Mucosa of rectum (tissue), 2 donors: ENCODE measurements around the gene TNFRSF18.
A peak's percentile ranks its signal among the peaks of the same experiment; 100 is the strongest.

Source experiments
- H3K27ac ChIP-seq, 2 donors: one replicate each; pipeline ENCODE4 v1.7.0; 2013; ENCODE audit warnings: inconsistent platforms in 2 of 2, low read depth in 2 of 2, low read length in 2 of 2
- H3K27me3 ChIP-seq, 2 donors: one replicate each; pipeline ENCODE4 v1.7.0; 2013; ENCODE audit warnings: low read length in 2 of 2; ENCODE audit not compliant: control insufficient read depth in 2 of 2, insufficient read depth in 2 of 2
- H3K36me3 ChIP-seq, 2 donors: one replicate each; pipeline ENCODE4 v1.7.0; 2013; ENCODE audit warnings: low read length in 2 of 2; ENCODE audit not compliant: control insufficient read depth in 2 of 2, insufficient read depth in 2 of 2
- H3K4me1 ChIP-seq, 2 donors: one replicate each; pipeline ENCODE4 v1.7.0; 2013; ENCODE audit warnings: low read length in 2 of 2, mild to moderate bottlenecking in 1 of 2; ENCODE audit not compliant: control insufficient read depth in 2 of 2, insufficient read depth in 2 of 2
- H3K4me3 ChIP-seq, 2 donors: one replicate each; pipeline ENCODE4 v1.7.0; 2013; ENCODE audit warnings: low read length in 2 of 2
- H3K9ac ChIP-seq, 2 donors: one replicate each; pipeline ENCODE4 v1.7.0; 2013; ENCODE audit warnings: low read length in 2 of 2, low read depth in 1 of 2, mild to moderate bottlenecking in 1 of 2
- H3K9me3 ChIP-seq, 2 donors: one replicate each; pipeline ENCODE4 v1.7.0; 2013; ENCODE audit warnings: low read length in 2 of 2; ENCODE audit not compliant: control insufficient read depth in 2 of 2
- donor health status: healthy.
- donor health status: Normal muscosa, but diverticular disease.

TNFRSF18 gene

DNA sequence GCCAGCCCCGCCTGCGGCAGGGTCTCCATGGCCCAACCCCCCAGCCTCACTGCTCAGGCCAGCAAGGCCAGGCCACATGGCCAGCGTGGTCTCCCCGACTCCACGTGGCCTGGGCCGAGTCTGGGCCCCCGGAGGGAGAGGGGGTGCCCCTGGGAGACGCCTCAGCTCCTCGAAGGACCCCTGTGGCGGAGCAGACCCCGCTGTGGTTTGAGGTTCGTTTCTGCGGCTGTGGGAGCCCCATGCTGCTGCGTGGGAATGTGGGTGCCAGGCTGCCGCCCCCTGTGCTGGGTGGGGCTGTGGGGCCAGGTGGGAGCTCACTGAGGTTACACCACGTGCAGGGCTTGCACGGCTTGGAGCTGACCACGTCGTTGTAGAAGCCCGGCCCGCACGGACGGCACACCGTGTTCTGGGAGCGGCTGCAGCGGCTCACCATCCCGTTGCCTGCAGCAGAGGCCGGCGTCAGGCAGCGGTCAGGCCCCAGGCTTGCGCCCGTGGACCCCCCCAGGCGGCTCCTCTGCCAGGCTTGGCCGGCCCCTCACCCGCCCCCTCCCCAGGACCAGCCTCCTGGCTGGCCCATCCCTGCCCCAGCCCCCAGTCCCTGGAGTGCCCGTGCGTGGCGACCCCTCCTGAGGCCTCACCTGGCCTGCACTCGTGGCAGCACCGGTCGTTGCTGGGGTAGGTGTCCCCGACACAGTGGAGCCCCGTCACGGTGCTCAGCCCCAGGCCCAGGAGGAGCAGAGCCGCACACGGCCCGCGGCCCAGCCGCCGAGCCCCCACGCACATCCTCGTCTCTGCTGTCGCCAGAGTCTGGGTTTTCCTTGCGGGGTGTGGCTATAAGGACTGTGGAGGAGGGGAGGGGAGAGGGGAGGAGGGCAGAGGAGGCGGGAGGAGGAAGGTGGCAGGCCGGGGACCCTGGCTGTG, 7.2 kb upstream of the TNFRSF18 start, which contains the start of gene TNFRSF4:
Gene TNFRSF4, minus strand, starts transcription at position 809 of the 921 bp plus-strand sequence. Its CDS starts 26 bp downstream, at position 783.
- Histone ChIP-seq H3K4me1 (peaks cover 3 to 5% of the 10 kb centered on the region in 2 donors), H3K4me3 (peak within 1 kb of the TSS in 1 of 2 donors; percentile 13), H3K27me3 (peaks cover 2 to 10% of the 10 kb centered on the region in 2 donors), H3K9me3 (no peaks in the 10 kb centered on the region), H3K27ac (peak within 1 kb of the TSS in 1 of 2 donors; percentile 48), H3K36me3 (peaks cover 15 to 20% of the 10 kb centered on the region in 2 donors), H3K9ac (no peak within 1 kb of the TSS)

DNA sequence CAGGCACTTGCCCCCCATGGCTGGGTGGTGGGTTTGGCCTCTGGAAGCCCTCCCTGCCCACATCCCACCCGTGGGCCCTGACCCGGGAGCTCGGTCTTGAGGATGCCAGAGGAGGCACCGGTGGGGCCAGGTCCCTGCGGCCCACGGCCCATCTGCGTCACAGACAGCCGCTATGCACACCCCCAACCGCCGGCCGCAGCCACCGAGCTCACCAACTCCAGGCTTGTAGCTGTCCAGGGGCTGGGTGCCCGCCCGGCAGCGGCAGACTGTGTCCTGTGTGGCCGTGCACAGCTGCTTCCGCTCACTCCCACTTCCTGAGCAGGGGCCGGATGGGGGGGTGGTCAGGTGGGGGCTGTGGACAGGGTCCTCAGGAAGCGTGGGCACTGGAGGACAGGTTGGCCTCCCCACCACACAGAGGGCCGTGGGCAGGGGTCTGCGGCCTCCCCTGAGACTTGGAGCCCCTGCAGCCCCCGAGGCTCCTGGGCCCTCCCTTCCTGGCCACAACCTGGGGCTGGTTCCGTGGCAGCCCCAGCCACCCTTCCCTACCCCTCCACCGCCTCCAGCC, 6.5 kb upstream of the TNFRSF18 start:
- Histone ChIP-seq H3K9ac (peak overlapping the region in 1 of 2 donors; percentile 26), H3K27me3 (peaks cover 2 to 13% of the 10 kb centered on the region in 2 donors), H3K9me3 (no peaks in the 10 kb centered on the region), H3K4me3 (peak overlapping the region; percentile 13 to 16), H3K36me3 (peaks cover 8 to 12% of the 10 kb centered on the region in 2 donors), H3K27ac (peak overlapping the region; percentile 29 to 48), H3K4me1 (peaks cover 8 to 10% of the 10 kb centered on the region in 2 donors)

DNA sequence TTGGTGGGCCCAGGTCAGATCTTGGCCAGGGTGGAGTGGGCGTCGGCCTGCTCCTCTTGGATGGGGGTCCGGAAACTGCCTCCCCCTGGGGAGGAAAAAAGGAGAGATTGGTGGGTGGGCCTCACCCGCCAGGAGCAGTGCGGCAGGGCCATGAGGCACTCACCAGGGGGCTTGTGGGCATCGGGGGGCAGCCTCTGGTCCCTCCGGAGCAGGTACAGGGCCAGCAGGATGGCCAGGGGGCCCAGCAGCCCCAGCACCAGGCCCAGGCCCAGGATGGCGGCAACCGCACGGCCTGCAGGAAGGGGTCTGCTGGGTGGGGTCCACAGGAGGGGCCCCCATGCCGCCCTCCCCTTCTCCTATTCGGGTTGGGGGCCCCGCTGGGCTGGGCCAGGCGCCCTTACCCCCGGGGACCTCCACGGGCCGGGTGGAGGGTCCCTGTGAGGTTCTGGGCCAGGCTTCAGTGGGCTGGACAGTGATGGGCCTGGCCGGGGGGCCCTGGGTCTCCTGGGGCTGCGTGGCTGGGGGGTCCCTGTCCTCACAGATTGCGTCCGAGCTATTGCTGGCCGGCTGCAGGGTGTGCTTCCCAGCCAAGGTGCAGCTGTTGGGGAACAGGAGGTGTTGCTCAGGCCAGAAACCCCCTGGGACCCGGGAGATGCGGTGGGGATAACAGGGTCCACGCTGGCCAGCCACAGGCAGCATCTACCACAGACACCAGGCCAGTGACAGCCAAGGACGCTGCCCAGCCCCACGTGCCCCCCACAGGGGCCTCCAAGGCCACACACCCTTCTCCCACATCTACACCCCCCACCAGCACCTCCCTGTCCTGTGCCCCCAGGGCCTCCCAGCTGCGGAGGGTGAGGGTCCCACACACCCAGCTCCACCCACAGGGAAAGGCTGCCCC, 5.4 kb upstream of the TNFRSF18 start:
- H3K4me1 ChIP-seq, result peaks cover 8 to 10% of the 10 kb centered on the region in 2 donors
- H3K27me3 ChIP-seq, result peaks cover 5 to 18% of the 10 kb centered on the region in 2 donors
- H3K36me3 ChIP-seq, result peaks cover 3 to 6% of the 10 kb centered on the region in 2 donors
- no peak overlapping the region for H3K4me3 ChIP-seq
- H3K9me3 ChIP-seq, result no peaks in the 10 kb centered on the region
- no peak overlapping the region for H3K9ac ChIP-seq
- no peak overlapping the region for H3K27ac ChIP-seq

DNA sequence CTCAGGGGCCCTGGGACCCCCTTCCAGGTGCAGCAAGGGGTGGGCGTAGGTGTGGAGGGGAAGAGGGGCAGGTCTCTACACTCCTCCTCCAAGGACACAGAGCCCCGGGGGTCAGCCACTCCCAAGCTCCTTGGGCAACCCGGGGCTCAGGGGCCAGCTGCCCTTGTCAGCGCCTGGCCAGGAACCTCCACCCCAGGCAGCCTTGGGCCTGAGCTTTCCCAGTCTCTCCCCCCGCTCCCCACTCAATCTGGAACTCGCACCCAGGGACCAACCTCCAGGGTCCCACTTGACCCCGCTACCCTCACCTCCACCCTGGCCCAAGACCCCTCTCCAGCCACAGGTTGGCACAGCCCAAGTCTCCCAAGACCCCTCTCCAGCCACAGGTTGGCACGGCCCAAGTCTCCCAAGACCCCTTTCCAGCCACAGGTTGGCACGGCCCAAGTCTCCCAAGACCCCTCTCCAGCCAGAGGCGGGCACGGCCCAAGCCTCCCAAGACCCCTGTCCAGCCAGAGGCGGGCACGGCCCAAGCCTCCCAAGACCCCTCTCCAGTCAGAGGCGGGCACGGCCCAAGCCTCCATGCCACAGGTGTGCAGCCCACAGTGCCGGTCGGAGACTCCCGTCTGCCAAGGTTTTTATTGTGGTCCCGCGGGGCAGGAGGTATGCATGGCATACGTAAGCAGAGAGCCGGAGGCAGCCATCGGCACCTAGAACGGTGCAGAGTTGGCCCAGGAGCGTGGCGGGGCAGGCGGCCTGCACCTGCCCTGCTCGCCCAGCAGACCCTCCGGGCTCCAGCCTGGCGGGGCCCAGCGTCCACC, 4.5 kb upstream of the TNFRSF18 start:
- Histone ChIP-seq H3K9me3 (no peaks in the 10 kb centered on the region), H3K4me1 (peaks cover 12 to 14% of the 10 kb centered on the region in 2 donors), H3K4me3 (no peak overlapping the region), H3K36me3 (no peaks in the 10 kb centered on the region), H3K27me3 (peaks cover 9 to 26% of the 10 kb centered on the region in 2 donors), H3K9ac (no peak overlapping the region), H3K27ac (no peak overlapping the region)

DNA sequence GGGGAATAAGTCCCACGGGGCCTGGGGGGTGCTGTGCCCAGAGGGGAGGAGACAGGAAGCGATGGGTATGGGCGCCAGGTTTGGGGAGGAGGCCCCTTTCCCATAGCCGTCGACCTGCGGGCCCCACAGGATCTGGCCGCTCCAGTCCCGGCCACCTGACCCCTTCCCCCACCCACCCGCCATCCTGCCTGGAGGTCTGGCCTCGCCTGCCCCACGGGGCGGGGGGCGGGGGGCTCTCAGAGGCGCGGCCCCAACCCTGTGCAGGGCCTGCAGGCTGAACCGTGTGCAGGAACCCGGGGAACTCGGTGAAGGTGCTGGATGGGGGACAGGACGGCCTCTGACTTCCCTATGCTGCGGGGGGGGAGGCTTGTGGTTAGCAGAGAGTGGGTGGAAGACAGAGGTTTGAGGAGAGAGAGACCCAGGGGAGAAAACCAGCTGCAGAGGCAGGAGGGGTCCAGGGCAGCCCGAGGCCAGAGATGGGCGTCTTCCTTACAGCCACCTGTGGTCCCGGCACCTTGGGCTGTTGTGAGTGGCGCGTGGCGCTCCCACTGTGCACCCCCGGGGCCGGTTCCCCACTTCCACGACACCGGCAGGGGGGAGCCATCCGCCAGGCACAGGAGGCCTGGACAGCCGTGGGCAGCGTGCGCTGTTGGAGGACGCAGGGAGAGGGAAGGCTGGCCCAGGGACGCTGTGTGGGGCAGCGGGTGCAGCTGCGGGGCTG, 2.5 kb upstream of the TNFRSF18 start:
- H3K4me1 ChIP-seq, result peaks cover 14 to 16% of the 10 kb centered on the region in 2 donors
- H3K36me3 ChIP-seq, result no peaks in the 10 kb centered on the region
- H3K4me3 ChIP-seq, result peak overlapping the region in 1 of 2 donors; percentile 30
- peak overlapping the region in 1 of 2 donors; percentile 65 for H3K9ac ChIP-seq
- H3K27me3 ChIP-seq, result peaks cover 14 to 38% of the 10 kb centered on the region in 2 donors
- H3K9me3 ChIP-seq, result no peaks in the 10 kb centered on the region
- peak overlapping the region; percentile 37 to 74 for H3K27ac ChIP-seq

DNA sequence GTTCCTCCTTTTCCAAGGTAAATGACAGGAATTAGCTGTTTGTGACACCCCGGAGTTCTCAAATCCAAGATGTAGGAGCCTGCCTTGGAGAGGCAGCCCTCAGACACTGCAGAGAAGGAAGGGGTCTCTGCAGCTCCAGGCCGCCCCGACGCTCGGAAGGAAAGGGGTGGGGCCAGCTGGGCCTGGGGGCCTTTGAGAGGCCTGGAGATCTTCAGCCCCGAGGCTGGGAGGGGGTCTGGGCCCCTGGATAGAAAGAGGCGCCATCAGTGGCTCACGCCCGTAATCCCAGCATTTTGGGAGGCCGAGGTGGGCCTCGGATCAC, 1.1 kb upstream of the TNFRSF18 start:
- peaks cover 9 to 16% of the 10 kb centered on the region in 2 donors for H3K4me1 ChIP-seq

DNA sequence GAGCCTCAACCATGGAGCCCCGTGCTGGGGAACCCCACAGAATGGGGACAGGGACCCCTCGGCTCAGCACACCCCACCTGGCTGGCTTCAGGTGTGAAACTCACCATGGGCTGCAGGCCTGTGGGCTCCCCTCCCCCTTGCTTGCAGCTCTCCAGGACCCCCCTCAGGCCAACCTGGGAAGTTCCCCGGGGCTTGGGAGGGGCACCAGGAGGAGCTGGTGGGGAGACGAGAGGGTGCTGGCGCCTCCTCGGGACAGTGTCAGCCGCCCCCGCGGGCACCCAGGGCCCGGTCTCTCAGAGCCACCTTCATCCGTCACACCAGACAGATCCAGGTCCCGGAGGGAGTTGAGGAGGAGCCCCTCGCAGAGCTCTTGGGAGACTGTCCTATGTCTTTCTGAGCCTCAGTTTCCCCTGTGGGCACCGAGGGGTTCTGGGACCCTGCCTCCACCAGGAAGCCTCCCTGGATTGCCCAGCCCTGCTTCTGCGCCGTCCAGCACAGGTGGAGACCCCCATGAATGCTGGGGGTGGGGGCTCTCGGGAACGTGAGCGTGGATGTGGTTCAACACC, 657 bp upstream of the TNFRSF18 start:
- Histone ChIP-seq H3K4me3 (no peak overlapping the region), H3K9me3 (no peaks in the 10 kb centered on the region), H3K27me3 (peaks cover 14 to 38% of the 10 kb centered on the region in 2 donors), H3K27ac (peak overlapping the region in 1 of 2 donors; percentile 32), H3K9ac (no peak overlapping the region), H3K4me1 (peaks cover 9 to 14% of the 10 kb centered on the region in 2 donors), H3K36me3 (no peaks in the 10 kb centered on the region)

More for the DNA sequence above, 1.1 kb upstream of the TNFRSF18 start:
- Histone ChIP-seq H3K9me3 (no peaks in the 10 kb centered on the region), H3K4me3 (no peak overlapping the region), H3K27me3 (peaks cover 14 to 38% of the 10 kb centered on the region in 2 donors), H3K9ac (no peak overlapping the region), H3K27ac (peak overlapping the region in 1 of 2 donors; percentile 22), H3K36me3 (no peaks in the 10 kb centered on the region)

DNA sequence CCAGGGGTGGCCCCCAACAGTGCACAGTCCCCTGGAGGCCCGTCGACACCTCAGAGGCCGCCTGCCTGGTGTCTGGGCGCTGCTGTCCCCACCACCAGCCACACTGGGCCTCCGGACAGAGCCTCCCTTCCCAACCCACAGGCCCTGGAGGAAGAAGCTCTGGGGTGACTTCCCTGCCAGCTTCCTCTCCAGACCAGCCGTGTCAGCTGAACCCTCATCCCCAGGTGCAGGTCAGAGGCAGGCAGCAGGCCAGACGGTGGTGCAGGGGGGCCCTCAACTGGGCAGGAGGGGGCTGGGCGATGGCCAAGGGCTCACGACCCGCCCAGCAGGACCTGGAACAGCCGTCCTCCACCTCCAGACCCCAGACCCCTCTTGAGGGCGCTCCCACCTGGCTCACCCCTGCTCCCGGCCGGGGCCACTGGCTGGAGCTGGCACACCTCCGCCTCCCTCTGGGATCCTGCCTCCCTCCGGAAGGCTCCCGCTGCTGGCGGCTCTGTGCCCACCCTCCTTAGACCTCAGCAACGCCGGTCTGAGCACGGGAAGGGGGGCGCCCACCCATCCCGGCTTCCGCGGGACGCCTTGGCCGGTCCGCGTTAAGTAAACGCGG, 520 bp downstream of the TNFRSF18 start:
- peaks cover 14 to 38% of the 10 kb centered on the region in 2 donors for H3K27me3 ChIP-seq
- H3K27ac ChIP-seq, result no peak overlapping the region
- H3K9ac ChIP-seq, result peak overlapping the region in 1 of 2 donors; percentile 33
- H3K36me3 ChIP-seq, result no peaks in the 10 kb centered on the region
- peak overlapping the region in 1 of 2 donors; percentile 26 for H3K4me3 ChIP-seq
- no peaks in the 10 kb centered on the region for H3K9me3 ChIP-seq
- peaks cover 9 to 14% of the 10 kb centered on the region in 2 donors for H3K4me1 ChIP-seq
